HG03095 (cell line): ENCODE measurements around the gene USP26.
"Not testable (repeated sequence)": the region's sequence is repeated elsewhere in the genome, so short reads cannot be mapped to it uniquely, and the experiment has no call there.

ENCODE experiments used
- ATAC-seq: cut with Tn5 transposase; IDR thresholded peaks from one replicate; pipeline ENCODE4 v1.9.1; 2021; ENCODE audit warnings: moderate library complexity; ENCODE audit not compliant: unreplicated experiment

USP26 gene

DNA sequence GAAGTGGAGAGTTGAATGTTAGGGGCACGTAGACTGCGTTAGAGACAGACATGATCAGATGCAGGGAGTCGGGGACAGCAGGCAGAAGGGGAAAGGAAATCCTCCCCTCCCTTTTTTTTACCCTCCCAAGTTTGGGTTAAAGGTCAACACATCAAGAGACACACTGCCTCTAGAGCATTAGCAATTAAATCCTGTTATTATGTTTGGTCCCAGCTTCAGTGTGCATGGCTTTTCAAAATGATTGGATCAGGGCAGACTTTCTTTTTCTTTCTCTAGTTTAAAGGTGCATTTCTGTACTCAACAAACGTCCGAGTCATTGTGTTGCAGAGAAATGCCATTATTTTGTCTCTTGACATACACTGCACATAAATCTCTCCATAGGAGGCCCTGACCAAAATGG, 63.9 kb downstream of the USP26 start:
- no peak for ATAC-seq

DNA sequence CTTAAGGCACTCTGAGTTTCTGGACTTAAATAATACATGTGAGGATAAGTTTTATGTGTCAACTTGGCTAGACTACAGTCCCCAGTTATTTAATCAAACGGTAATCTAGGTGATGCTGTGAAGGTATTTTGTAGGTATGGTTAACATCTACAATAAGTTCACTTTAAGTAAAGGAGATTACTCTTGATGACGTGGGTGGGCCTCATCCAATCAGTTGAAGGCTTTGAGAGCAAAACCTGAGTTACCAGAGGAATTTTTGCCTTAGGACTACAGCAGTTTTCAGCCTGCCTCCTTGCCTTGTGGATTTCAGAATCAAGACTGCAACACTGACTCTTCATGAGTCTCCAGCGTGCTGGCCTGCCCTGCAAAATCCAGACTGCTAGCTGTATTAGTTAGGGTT, 78.7 kb downstream of the USP26 start:
- ATAC-seq = no peak

DNA sequence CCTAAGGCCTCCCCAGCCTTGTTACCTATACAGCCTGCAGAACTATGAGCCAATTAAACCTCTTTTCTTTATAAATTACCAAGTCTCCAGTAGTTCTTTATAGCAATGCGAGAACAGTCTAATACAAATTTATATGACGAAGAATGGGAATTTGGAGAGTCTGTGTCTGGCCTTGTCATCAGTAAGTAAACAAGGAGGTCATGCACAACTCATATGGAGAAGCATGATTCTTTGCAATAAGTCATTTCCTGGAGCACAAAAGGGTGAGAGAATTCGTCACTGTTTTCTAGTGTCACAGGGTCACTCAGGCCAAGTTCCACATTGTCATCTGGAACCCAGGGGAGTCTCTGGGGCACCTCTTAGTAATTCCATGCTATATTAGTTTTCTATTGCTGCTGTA, 89.5 kb downstream of the USP26 start:
- ATAC-seq = no peak

DNA sequence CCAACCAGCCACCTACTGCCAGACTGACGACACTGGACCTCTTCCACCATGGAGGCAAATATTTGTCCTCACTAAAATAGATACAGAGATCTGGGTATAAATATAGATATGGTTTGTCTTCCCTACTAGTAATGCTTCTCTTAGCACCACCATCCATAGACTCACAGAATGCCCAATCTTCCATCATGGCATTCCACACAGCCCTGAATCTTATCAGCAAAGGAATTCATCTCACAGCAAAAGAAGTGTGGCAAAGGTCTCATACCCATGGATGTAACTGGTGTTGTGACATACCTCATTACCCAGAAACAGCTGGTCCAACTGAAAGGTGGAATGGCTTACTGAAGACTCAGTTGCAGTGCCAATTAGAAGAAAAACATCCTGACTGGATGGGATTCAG, 91.3 kb downstream of the USP26 start:
- ATAC-seq = no peak

DNA sequence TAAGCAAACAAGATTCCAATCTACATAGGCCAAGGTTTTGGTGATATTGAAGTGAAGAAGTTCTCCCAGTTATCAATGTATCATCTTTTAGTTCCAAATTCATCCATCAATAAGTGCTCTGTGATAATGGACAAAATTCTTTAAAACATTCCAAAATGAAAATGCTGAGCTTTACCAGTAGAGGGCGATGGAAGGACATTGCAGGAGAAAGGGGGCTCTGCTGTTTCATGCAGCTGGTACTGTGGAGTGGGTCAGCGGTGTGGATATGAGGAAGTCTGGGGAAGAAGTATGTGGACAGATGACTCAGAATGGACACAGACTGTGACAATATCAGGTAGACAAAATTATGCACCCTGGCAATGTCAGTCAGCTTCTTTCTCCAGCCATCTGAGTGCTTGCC, 91.9 kb downstream of the USP26 start:
- no peak for ATAC-seq

DNA sequence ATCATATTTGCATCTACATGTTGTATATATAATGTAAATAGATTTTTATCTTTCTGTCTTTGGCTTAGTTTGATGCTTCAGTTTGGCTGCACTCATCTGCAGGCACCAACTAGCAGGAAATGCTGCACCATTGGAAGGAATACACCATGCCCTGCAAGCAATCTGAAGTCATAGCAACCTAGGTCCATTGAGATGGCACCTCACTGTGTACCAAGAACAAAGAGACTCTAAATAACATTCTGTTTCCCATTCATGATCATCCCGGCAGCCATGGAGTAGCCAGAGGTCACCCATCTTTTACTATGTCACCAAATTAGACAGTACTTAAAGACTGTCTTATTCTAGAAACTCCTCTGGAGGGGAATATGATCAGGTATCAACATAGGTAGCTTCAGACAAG, 97.7 kb downstream of the USP26 start:
- ATAC-seq = no peak

DNA sequence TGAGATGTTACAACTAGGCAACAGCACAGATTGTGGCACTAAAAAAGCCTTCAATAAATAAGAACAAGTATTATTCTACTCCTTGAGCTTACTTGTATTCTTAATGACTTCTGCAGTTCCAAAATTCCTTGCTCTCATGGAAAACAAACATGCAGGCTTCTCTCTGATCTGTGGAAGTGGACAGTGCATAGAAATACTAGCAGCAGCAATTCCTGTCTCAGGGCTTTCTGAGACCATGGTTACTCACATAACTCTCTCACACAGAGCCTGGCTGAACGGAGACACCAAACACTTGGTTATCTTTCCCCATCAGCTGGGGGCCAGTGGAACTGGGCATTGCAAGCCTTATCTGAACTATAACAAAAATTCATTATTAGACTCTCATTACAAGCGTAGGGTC, 106.1 kb downstream of the USP26 start:
- no peak for ATAC-seq

DNA sequence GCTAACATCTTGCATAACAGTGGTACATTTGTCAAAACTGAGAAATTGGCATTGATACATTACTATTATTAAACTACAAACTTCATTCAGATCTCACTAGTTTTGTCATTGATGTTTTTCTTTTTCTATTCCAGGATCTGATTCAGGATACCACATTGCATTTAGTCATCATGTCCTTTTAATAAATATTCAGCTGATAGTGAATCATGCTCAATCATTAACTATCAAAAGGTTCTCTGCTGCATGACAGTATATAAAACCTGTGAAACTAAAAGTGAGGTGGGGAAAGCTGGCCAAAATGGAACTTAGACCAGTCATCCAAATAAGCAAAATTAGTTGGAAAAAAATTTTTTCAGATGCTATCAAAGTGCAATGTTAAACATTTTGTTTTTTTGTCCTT, 110.4 kb downstream of the USP26 start:
- no peak for ATAC-seq

DNA sequence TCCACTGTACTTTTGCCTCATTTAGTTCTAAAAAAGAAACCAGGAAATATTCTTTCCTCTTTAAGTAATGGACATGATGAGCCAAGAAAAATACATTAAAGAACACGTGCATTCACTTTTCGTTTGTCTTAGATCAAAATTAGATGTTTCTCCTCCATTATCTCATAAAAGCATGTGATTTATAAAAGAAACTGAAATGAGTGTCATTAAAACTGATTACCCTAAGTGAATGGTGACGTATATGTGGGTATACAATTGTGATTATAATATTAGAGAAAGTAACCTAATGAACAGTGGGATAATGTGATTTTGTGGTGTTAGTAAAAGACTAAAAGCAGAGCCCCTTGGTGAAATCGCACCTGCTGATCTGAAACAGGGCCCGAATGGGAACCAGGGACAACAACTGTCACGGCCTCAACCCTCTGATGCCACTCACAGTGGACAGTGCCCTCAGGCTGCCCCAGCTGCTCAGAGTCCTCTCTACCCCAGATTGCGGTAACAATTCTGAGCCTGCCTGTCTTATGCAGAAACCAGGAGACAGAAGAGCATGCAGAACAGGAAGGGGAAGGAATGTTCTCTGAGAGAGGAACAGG, 112.8 kb downstream of the USP26 start:
- no peak for ATAC-seq

DNA sequence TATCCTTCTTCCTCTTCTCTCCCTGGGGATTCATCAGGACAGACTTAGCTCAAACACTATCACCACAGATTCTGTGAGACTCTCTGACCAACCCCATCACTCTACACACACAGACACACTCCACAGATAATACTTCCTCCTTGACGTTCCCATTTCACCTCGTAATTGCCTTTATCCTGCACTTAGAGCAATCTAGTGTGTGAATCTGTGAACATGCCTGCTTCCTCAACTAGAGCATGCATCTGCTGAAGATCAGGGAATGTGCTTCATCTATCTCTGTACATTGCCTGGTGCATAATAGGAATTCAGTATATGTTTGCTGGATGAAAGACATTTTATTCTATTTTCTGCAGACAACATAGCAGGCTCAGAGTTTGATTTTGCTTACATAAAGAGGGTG, 113.4 kb downstream of the USP26 start:
- no peak for ATAC-seq

DNA sequence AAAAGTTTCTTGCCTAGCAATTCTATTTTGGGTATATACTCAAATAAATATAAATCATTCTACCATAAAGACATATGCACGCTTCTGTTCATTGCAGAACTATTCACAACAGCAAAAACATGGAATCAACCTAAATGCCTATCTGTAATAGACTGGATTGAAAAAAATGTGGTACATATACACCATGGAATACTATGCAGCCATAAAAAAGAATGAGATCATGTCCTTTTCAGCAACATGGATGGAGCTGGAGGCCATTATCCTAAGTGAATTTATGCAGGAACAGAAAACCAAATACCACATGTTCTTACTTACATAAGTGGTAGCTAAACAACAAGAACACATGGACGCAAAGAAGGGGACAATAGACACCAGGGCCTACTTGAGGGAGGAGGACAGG, 116.9 kb downstream of the USP26 start:
- ATAC-seq = not testable (repeated sequence)
